ENCODE measurements around the gene RAD21L1.

- TF ChIP-seq POLR2AphosphoS2 (conservative IDR thresholded peaks at IDR 0.05; ENCODE audit: low read length) (no peak), EP300 (IDR thresholded peaks at IDR 0.05) (no peak), POLR2A (IDR thresholded peaks at IDR 0.05; ENCODE audit: low read length) (no peak), NR3C1 (IDR thresholded peaks at IDR 0.05) (no peak), EHMT2 (IDR thresholded peaks at IDR 0.05; ENCODE audit: low read depth) (no peak), SMC3 (IDR thresholded peaks at IDR 0.05) (no peak), KDM1A (IDR thresholded peaks at IDR 0.05; ENCODE audit: low read depth) (no peak), FOSL2 (IDR thresholded peaks at IDR 0.05) (no peak), FOSL2 (CRISPR knock-in tag; IDR thresholded peaks at IDR 0.05) (no peak), HMGXB4 (CRISPR knock-in tag; IDR thresholded peaks at IDR 0.05; ENCODE audit: borderline replicate concordance) (no peak)
- TF ChIP-seq, protein P1, sequence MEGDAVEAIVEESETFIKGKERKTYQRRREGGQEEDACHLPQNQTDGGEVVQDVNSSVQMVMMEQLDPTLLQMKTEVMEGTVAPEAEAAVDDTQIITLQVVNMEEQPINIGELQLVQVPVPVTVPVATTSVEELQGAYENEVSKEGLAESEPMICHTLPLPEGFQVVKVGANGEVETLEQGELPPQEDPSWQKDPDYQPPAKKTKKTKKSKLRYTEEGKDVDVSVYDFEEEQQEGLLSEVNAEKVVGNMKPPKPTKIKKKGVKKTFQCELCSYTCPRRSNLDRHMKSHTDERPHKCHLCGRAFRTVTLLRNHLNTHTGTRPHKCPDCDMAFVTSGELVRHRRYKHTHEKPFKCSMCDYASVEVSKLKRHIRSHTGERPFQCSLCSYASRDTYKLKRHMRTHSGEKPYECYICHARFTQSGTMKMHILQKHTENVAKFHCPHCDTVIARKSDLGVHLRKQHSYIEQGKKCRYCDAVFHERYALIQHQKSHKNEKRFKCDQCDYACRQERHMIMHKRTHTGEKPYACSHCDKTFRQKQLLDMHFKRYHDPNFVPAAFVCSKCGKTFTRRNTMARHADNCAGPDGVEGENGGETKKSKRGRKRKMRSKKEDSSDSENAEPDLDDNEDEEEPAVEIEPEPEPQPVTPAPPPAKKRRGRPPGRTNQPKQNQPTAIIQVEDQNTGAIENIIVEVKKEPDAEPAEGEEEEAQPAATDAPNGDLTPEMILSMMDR (IDR thresholded peaks at IDR 0.05): no peak
- TF ChIP-seq, protein P2, sequence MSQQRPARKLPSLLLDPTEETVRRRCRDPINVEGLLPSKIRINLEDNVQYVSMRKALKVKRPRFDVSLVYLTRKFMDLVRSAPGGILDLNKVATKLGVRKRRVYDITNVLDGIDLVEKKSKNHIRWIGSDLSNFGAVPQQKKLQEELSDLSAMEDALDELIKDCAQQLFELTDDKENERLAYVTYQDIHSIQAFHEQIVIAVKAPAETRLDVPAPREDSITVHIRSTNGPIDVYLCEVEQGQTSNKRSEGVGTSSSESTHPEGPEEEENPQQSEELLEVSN (IDR thresholded peaks at IDR 0.05; ENCODE audit: borderline replicate concordance, low read depth): no peak
- TF ChIP-seq, protein P3, sequence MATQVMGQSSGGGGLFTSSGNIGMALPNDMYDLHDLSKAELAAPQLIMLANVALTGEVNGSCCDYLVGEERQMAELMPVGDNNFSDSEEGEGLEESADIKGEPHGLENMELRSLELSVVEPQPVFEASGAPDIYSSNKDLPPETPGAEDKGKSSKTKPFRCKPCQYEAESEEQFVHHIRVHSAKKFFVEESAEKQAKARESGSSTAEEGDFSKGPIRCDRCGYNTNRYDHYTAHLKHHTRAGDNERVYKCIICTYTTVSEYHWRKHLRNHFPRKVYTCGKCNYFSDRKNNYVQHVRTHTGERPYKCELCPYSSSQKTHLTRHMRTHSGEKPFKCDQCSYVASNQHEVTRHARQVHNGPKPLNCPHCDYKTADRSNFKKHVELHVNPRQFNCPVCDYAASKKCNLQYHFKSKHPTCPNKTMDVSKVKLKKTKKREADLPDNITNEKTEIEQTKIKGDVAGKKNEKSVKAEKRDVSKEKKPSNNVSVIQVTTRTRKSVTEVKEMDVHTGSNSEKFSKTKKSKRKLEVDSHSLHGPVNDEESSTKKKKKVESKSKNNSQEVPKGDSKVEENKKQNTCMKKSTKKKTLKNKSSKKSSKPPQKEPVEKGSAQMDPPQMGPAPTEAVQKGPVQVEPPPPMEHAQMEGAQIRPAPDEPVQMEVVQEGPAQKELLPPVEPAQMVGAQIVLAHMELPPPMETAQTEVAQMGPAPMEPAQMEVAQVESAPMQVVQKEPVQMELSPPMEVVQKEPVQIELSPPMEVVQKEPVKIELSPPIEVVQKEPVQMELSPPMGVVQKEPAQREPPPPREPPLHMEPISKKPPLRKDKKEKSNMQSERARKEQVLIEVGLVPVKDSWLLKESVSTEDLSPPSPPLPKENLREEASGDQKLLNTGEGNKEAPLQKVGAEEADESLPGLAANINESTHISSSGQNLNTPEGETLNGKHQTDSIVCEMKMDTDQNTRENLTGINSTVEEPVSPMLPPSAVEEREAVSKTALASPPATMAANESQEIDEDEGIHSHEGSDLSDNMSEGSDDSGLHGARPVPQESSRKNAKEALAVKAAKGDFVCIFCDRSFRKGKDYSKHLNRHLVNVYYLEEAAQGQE (IDR thresholded peaks at IDR 0.05): no peak
- TF ChIP-seq, protein P4, sequence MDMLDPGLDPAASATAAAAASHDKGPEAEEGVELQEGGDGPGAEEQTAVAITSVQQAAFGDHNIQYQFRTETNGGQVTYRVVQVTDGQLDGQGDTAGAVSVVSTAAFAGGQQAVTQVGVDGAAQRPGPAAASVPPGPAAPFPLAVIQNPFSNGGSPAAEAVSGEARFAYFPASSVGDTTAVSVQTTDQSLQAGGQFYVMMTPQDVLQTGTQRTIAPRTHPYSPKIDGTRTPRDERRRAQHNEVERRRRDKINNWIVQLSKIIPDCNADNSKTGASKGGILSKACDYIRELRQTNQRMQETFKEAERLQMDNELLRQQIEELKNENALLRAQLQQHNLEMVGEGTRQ (IDR thresholded peaks at IDR 0.05): no peak
Observed at GRCh38 chr20:1255675-1256074, 29.8 kb downstream of the RAD21L1 start.
